GM18511 (cell line): Measurements from ENCODE around the gene NSG1.

ENCODE experiments used
- ATAC-seq: cut with Tn5 transposase; IDR thresholded peaks from one replicate; pipeline ENCODE4 v1.9.1; 2021; ENCODE audit warnings: mild to moderate bottlenecking, moderate library complexity; ENCODE audit not compliant: unreplicated experiment

Gene NSG1

DNA sequence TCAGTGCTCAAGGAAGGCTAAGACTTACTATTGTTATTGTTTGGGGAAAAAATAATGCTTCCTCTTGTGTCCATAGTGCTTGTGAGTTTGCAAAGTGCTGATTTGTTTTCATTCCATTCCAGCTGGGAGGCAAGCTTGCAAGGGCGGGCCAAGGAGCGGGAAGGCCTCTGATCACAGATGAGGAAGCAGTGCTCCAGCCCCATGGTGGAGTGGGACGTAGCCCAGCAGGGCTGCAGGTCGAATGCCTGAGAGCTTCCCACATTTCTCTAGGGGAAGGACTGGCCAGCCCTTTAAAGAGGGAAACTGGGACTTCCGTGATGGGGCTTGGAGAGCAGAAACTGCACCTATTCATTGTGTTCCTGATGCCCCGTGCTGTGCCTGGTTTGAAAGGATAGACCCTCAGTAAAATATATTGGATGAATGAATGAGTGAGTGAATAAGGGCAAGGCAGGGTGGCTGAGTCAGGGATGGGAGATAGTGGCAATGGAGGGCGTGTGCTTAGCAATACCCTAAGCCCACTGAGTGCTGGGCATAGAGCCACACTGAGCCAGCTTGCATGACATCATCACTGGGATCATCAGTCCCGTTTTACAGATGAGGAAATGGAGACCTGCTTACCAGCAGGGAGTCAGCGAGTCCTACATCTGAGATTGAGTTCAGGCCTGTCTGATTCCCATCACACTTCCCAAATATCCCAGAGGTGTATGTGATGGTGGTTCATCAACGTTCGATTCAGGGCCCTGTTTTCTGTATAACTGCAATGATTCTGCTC, 17.9 kb upstream of the NSG1 start:
- ATAC-seq: no peak

DNA sequence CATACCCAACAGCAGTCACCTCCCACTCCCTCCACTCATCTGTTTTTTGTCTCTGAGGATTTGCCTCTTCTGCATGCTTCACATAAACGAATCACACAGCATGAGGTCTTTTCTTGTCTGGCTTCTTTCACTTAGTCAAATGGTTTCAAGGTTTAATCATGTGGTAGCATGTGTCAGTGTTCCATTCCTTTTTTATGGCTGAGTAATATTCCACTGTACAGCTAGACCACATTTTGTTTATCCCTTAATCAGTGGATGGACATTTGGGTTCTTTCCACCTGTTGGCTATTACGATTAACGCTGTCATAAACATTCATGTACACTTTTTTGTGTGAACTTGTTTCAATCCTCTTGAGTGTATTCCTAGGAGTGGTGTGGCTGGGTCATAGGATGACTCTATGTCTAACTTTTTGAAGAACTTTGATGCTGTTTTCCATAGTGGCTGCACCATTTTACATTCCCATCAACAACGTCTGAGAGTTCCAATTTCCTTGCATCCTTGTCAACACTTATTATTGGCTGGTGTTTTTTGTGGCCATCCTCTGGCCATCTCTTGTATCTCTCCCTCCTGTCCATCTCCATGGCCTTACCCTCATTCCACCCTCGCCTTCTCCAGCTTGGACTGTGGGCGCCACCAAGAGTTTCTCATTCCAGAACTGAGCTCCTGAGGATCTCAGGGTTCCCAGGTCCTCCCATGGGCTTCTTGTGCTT, 12.4 kb upstream of the NSG1 start:
- no peak for ATAC-seq

DNA sequence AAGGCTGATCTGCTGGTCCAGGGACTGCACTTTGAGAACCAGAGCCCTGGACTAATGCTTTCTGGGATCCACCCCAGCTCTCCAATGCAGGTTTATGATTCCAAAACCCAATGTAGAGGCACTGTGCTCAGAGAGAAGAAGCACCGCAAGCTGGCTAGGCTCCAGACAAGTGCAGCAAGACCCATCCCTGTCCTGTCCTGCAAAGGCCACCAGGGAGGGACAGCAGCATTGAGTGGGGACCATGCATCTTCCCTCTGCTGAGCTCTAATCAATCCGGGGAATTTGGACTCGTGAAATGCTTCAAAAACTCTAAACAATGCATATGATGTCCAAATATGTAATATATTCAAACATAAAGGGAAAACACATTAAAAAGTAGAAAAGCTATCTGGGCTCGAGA, 10.8 kb upstream of the NSG1 start:
- ATAC-seq: no peak

DNA sequence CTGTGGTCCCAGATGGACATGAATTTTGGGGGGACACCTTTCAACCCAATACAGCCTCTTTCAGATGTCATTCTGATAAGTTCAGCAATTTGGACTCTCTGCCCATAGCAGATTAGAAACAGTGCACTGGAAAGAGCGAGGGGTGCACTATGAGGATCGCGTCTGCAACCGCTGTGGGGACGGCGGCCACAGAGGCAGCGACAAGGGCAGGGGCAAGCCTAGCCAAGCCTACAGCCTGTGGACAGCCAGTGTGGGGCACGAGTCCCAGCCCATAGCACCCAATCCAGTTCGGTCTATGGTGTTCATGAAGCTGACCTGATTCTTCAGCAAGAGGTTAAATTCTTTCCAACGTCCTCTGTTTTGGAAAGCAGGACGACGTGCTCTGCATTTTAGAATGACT, 9.7 kb upstream of the NSG1 start:
- ATAC-seq: no peak

DNA sequence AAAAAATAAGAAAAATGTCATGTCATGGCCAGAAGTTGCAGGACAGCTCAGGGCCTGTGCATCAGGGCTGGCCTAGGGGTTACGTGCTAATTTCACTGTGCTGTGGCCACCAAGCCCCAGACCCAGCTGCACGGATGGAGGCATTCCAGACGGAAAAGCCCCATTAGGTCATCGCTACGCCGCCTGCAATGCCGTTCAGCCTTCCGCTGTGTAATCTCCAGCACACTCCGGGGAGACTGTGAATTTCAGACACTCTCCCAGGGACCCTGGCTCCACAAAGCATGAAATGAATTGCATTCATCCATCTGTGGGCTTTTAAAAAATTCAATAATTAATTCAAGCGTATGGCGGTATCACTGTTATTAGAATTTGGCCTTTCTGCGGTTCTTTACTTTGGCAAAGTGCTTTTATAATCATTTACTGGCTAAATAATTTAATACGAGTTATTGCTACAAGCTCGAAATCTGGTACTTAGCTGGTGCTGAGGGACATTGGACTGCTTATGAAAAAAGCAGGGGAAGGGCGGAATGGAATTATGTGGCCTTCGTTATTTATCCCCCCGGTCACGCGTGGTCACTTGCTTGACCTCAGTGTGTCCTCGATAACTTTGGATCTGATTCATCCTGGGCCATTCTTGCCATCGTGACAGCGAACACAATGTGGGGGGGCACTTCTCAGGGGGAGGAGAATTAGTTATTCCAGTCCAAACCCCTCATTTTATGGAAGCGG, 9.0 kb upstream of the NSG1 start:
- no peak for ATAC-seq

DNA sequence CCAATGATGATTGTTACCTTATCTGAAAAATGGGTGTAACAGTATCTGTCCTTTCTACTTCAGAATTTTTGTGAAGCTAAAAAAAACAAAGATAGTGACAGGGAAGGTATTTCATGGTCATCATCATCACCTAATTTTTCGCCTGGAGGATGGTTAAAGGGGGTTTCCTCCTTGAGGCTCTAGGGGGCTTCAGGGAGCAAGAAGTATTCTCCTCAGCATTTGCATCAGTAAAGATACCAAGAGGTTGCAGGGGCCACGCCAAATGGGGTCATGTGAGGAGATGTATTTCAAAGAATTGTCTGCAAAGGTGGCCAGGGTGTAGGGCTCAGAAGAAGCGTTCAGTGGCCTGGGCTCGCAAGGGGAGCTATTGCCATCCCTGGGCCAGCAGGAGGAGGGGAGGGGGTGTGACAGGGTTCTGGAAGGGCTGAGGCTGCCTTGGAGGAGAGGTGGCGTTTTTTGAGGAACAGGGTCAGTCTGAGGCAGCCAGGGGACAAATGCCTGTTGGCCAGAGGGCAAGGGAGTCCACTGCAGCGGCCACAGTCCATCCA, 7.3 kb upstream of the NSG1 start:
- no peak for ATAC-seq

DNA sequence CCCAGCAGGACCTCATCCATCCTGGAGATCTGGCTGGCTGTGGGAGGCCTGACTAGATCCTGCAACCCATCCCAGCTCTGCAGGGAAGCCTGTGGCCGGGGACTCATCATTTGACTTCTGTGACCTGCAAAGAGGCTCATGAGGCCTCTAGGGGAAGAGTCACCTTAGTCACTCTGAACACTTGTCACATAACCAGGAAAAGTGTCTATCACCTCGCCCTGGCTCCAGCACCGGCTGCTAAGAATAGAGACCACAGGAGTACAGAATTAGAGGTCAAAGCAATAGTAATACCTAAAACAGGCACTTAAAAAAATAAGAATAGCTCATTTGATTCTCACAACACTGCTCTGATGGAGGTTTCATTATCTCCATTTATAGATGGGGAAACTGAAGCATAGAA, 3.8 kb upstream of the NSG1 start:
- no peak for ATAC-seq

DNA sequence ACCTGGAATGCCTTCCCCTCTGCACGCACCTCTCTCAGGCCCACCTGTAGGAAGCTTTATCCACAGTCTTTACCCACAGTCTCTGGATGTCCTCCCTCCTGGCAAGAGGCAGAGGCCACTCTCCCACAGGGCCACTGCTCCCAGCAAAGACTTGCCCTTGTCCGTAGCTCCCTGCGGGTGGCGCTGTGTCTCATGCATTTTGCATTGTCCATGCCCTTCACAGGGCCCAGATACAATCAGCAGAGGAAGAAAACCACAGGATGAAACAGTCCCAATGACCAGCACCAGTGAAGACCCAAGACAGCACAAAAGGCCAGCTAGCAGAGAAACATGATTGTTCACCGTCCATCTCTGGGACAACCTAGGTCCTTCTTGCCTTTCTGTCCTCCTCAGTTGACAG, 2.1 kb upstream of the NSG1 start:
- ATAC-seq: no peak

DNA sequence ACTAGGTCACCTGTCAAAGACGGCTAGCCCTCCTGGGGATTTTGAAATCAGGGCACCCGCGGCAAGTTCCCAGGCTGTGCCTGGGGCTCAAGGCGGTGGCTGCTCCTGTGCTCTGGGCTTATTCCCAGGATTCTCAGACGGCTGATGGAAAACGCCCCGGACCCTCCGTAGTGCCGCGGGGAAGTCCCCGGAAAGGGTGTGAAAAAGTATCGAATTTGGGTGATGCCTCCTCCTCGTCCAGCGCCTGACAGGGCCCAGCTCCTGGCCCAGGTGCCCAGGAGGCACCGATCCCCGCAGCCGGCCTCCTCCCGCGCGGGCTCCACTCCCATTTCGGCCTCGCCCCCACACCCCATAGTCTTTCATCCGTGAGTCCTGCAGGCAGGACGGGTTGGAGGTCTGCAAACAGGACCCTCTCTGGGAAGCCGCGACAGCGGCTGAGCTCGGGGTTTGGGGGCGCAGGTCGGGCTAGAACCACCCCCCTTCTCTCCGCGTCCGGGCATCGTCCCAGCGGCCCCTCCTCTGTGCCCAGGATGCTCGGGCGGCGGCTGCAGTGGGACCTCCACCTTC, 1.1 kb upstream of the NSG1 start:
- ATAC-seq: no peak

DNA sequence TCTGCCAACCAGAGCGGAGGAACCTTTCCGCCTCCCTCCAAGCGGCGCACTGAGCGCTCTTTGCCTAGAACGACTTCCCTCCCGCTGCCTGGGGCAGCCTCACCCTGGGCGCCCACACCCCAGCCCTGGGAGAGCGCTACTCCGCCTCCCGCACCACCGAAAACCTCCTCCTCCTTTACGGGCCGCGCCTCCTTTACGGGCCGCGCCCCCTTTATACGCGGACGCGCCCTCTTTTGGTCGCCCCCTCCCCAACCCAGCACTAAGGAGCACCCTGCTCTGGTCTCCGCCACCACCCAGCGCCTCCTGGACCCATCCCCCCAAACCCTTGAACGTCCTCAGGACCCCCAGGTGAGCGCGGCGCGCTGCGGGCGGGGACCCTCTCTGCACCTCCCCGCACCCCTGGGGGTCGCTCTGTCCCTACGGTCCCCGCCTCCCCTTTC, 586 bp upstream of the NSG1 start:
- no peak for ATAC-seq

DNA sequence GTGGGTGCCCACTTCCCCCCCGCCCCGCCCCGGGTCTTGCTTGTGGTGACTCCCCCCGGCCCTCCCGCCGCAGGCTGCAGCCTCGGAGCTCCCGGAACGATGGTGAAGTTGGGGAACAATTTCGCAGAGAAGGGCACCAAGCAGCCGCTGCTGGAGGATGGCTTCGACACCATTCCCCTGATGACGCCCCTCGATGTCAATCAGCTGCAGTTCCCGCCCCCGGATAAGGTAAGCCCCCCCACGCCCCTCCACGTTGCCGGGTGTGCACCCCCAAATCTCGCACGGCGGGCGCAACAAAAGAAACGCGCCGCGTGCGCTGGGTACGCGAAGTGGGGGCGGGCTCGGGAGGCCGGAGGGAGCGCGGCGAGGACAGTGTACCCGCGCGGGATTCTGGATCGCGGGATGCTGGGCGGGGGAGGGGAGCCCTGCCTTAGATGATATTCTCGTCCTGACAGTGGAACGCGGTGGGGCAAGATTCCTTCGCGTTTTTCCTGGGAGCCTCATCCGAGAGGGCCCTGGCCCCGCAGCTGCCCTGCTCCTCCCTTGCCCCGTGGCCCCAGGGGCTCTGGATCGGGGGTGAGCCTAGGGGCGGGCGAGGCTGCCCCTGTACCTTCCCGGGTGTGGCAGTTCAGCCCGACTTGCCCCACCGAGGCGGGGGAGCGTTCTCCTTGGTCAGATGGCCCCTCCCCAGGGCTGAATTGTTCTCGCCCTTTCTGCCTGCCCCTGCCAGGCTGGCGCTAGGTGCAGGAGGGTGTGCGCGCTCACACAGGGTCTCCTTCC, 819 bp downstream of the NSG1 start:
- ATAC-seq: no peak

DNA sequence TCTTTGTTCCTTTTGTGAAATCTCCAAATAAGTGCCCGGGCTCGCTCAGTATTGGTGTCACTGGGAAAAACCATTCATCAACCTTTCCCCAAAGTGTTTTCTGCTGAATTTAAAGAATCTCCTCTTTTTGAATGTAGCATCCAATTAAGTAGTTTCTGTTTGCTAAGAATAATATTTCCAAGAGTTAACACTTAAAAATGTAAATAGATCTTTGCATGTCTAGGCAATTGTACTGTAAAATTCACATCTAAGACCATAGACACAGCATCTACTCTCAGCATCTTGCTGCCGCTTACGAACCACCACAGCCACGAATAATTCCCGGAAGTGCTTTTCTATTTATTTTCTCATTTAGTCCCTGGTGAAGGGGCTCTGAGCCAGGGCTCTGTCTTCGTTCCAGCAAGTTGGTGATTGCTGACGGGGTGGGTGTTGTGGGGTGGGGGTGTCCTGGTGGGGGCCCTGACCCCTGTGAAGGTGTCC, 1.4 kb downstream of the NSG1 start:
- no peak for ATAC-seq

DNA sequence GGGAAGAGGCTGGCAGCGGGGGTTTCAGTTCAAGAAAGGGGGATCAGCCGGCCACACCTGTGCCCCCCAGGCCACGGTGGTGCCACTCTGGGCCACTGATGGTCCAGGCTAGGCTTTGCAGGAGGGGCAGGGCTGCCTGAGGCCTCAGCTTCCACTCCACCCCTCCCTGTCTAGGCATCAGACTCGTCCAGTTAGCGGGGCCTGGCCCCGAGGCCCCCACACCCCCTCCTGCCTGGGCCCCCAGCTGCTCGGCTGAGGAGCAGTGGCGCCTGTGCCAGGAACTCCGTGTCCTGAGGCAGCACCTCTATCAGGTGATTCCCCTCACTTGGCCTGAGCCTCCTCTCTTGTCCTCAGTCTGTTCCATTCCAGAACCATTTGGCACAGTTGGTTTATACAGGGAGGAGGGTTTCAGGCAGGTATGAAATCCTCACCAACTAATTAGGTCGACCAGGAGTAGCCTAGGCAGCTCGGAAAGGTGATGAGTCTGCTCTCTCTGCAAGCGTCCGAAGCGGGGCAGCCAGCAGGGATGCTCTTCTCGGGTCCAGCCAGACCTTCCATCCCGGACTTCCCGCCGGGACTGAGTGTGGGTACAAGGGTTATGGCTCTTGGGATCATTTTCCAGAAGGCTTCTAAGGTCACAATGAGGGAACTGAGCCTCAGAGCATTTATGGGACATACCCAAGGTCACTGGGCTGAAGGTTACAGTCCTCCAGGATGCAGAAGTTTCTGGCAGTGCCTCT, 2.1 kb downstream of the NSG1 start:
- ATAC-seq: no peak

DNA sequence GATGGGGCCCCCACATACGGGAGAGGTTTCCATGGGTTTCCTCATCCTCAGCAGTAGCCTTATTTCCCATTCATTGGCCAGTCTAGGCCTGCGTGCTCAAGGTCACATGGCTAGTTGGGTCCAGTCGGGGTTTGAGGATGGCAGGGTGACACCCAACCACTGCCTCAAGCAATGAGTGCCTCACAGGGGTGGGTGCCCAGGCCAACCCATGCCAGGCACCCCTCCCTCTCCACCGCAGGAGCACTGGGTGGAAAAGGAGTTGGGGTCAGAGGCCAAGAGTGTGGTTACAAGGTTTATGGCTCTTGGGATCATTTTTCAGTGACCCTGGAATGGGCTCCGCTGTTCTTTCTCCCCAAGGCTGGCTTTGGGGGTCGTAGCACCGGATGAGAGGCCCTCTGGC, 3.1 kb downstream of the NSG1 start:
- ATAC-seq: no peak

DNA sequence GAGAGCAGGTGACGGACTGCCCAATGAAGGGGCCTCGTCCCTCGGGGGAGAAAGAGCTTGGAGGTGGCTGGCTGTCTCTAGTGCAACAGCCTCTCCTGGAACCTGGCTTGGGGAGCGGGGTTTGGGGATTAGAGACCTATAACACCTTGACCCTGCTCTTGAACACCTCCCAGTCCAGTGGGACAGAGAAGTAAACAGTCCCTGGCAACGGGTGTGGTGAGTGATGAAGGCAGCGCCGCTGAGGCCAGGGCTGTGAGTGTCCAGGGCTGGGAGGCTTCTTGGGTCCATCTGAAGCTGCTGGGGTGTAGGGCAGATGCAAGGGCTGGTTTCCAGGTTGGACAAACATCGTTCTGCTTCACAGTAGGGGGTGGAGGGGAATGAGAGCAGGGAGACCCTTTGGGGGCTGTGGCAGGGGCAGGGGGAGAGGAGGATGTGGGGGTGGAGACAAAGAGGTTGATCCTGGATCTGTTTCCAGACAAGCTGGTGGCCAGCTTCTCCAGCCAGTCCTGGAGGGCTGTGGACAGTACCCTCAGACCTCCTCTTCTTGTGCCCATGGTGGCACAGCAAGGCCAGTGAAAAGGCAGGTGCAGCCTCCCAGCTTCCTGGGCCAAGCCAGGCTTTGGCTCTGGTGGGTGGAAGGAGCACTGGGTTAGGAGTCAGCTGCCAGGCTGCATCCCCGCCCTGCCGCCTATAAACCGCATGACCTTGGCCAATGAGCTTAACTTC, 3.8 kb downstream of the NSG1 start:
- ATAC-seq: no peak

DNA sequence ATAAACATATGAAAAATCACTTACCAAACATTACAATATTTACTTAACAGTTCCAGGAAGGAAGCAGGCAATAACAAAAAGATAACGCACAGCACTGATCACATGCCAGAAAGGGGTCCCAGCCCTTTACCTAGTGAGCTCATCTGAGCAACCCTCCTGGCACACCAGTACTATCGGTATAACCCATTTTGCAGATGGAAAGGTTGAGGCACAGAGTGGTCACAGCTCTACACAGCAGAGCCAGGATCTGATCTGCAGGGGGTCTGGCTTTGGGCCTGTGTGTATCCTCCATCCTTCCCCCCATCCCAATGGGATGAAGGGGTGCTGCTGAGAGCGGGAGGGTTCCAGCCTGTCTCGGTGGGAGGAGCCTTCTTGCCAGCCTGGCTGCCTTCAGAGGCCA, 5.0 kb downstream of the NSG1 start:
- ATAC-seq: no peak

DNA sequence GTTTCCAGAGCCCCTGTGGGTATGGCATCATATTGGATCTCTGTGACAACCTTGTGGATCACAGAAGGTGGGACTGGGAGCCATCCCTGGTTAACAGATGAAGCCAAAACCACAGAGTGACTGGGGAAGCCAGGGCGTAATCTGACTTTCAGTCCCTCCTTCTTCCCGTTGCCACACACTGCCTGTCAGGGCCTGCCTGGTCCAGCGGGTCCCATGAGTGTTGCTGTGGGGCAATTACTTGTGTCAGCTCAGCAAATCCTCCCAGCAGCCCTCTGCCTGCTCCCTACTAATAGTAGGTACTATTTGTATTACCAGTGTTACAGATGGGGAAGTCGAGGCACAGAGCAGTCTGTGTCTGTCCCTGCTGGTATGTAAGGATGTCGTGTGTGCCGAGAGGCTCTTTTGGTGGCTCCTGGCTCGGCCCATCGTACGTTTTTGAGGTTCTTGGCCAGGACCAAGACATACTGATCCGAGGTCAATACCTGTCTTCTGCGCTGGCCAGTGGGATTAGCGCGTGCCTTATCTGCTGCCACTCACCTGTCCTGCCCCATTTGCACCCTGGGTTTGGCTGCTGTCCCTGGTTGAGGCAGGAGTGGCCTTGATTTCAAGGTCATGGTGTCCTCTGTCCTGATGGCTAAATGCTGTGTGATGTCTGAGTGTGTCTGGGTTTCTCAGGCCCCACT, 5.7 kb downstream of the NSG1 start:
- ATAC-seq: no peak

DNA sequence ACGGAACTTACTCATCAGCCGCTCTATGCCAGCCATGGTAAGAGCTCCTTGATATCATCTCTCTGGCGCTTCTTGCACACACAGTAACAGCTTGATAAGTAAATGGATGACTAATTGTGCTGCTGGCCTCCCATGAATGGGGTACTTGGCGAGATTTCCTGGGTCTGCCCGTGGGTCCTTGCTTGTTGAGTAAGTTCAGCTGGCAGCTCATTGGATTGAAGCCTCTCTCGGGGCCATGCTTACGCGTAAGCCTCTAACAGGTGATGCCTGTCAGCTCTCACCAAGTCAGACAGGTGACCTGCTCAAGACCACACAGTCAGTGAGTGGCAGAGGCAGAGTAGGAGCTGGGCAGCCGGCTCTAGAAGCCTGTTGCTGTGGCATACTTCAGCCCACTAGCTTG, 7.7 kb downstream of the NSG1 start:
- no peak for ATAC-seq

DNA sequence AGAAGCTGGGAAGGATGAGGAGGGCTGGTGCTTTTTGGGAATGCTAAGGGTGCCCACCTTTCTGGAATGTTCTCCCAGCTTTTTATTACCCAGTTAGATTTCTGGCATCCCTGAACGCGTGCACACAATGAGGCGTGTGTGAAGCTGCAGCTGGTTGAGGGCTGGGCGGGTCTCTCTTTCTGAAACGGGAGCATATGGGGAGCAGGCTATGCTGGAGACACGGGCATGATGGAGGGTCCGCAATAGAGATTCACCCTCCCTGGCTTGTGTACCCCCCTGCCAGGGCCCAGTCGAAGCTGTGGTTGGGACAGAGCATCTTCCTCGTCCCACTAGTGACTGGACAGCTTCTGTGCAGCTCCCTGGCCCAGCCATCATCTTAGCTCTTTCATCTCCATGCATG, 8.5 kb downstream of the NSG1 start:
- no peak for ATAC-seq
